Mucosa of descending colon (tissue), 3 donors: Measurements from ENCODE around the gene HDAC4. TPM values are rescaled to one million over a fixed set of nuclear protein-coding genes. Genes with fewer than 3 reads are reported as not detected.

ENCODE experiments used
- ATAC-seq: fragments of 200-7000 bp; cut with Tn5 transposase; one replicate; pipeline ENCODE4 v1.9.1; 2020; ENCODE audit warnings: mild to moderate bottlenecking, moderate library complexity
- DNase-seq, 3 donors: peaks; one replicate each; pipeline ENCODE4 v3.0.0-alpha.2; 2020
- H3K36me3 ChIP-seq: fragments of 200-600 bp; one replicate; pipeline ENCODE4 v1.8.0; 2021; ENCODE audit warnings: low read depth, mild to moderate bottlenecking
- H3K4me1 ChIP-seq: fragments of 200-600 bp; one replicate; pipeline ENCODE4 v1.8.0; 2021; ENCODE audit warnings: low read depth, mild to moderate bottlenecking
- H3K4me3 ChIP-seq: fragments of 200-600 bp; one replicate; pipeline ENCODE4 v1.8.0; 2021; ENCODE audit warnings: mild to moderate bottlenecking
- H3K9me3 ChIP-seq: fragments of 200-600 bp; one replicate; pipeline ENCODE4 v1.8.0; 2021; ENCODE audit warnings: mild to moderate bottlenecking
- CTCF ChIP-seq: fragments of 200-600 bp; IDR thresholded peaks from one replicate; pipeline ENCODE4 v1.8.0; 2022; ENCODE audit warnings: antibody characterized with exemption, mild to moderate bottlenecking
- intact Hi-C, 2 donors: fragments of 100-400 bp; cut with DNase I in 1 of 2; cut with micrococcal nuclease in 1 of 2; formaldehyde crosslinking; loops; one replicate each; pipeline versions ENCODE4 v1.11.0 to v1.11.1; 2022; cut with DNase I, micrococcal nuclease
- total RNA-seq, 3 donors: library from RNA; stranded (reverse); fragmentation: NEBNext Ultra II Directional in 2 of 3; extraction: Animal tissue kit (Norgen Biotek cat#: 25700) in 2 of 3; gene quantifications; one replicate each; pipeline versions ENCODE4 v1.2.1 to v1.2.4, GENCODE V29; 2021 to 2023
- donor health status: DM: no; HTN: no; CAD: no; lungs with moderate emphysema.
- donor health status: DM: no; HTN: no; CAD: no.
- donor health status: DM: no; HTN: yes; CAD: no.

Gene HDAC4
- total RNA-seq, 3 donors from 2014 or later, result 41.4 to 147 (median 44.0) TPM

GRCh38 chr2:239146011-239146641, 254.7 kb downstream of the HDAC4 start:
- Histone ChIP-seq H3K9me3 (no peaks in the 10 kb centered on the region), H3K4me1 (no peaks in the 10 kb centered on the region), H3K36me3 (peaks cover 3% of the 10 kb centered on the region), H3K4me3 (no peak overlapping the region)
- TF ChIP-seq CTCF, result no peak
- peak in 2 of 3 donors; percentile 9 to 27 for DNase-seq
- no peak for ATAC-seq
- intact Hi-C loops, result no loop called here

- Histone ChIP-seq H3K9me3 (no peaks in the 10 kb centered on the region), H3K4me3 (no peak overlapping the region), H3K36me3 (peaks cover 3% of the 10 kb centered on the region), H3K4me1 (no peaks in the 10 kb centered on the region)
- intact Hi-C loops, result no loop called here
- ATAC-seq, result no peak
- no peak for DNase-seq
- TF ChIP-seq CTCF, result no peak
These were observed 255.2 kb downstream of the HDAC4 start for GRCh38 chr2:239145601-239146000.

GRCh38 chr2:239145106-239145505, 255.7 kb downstream of the HDAC4 start:
- DNase-seq (peak in 1 of 3 donors; percentile 41), ATAC-seq (no peak)
- Histone ChIP-seq H3K36me3 (peaks cover 3% of the 10 kb centered on the region), H3K4me1 (no peaks in the 10 kb centered on the region), H3K9me3 (no peaks in the 10 kb centered on the region), H3K4me3 (no peak overlapping the region)
- TF ChIP-seq CTCF, result no peak
- intact Hi-C loops, result no loop called here

GRCh38 chr2:239144713-239144999, 256.2 kb downstream of the HDAC4 start:
- Histone ChIP-seq H3K36me3 (peaks cover 3% of the 10 kb centered on the region), H3K9me3 (no peaks in the 10 kb centered on the region), H3K4me3 (no peak overlapping the region), H3K4me1 (no peaks in the 10 kb centered on the region)
- DNase-seq (no peak), ATAC-seq (no peak)
- intact Hi-C loops, result no loop called here
- no peak for TF ChIP-seq CTCF

- Histone ChIP-seq H3K4me3 (no peak overlapping the region), H3K36me3 (peaks cover 3% of the 10 kb centered on the region), H3K9me3 (no peaks in the 10 kb centered on the region), H3K4me1 (no peaks in the 10 kb centered on the region)
- TF ChIP-seq CTCF, result peak; percentile 24
- peak in 1 of 3 donors; percentile 37 for DNase-seq
- intact Hi-C loops, result no loop called here
- peak; percentile 59 for ATAC-seq
These were observed 256.7 kb downstream of the HDAC4 start for GRCh38 chr2:239143858-239144712.
